Cardiac septum (tissue), 1 donor: Measurements from ENCODE around the gene NTSR1. TPM values are rescaled to one million over a fixed set of nuclear protein-coding genes. Genes with fewer than 3 reads are reported as not detected.

Source experiments
- DNase-seq: peaks from one replicate; pipeline ENCODE4 v3.0.0-alpha.2; 2020; ENCODE audit warnings: low spot score
- intact Hi-C: fragments of 100-400 bp; cut with DNase I; formaldehyde crosslinking; loops from one replicate; pipeline ENCODE4 v1.14.0; 2022
- total RNA-seq: library from RNA; stranded (reverse); fragmentation: NEBNext Ultra II Directional; extraction: Animal tissue kit (Norgen Biotek cat#: 25700); gene quantifications from one replicate; pipeline ENCODE4 v1.2.1, GENCODE V29; 2021
- donor health status: DM: no; HTN: no; CAD: no.

NTSR1 gene
- total RNA-seq, 1 donor from 2014 or later, result 0.08 TPM

DNA sequence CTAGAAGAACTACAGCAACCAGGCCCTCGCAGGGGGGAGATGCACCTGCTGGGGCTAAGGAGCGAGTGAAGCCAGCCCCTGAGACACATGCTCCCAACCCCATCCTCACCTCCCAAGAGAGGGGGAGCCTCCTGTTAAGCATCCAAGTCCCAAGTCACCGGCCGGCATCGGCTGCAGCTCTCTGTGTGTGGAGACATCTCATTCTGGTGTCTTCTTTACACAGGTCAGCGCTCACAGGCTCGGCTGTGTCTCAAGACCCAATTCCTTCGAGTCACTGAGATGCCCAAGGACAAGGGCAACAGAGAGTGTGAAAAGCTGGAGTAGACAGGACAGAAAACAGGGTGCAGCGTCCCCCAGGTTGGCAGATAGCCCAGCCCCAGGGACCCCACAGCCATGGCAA is 66.6 kb downstream of the NTSR1 start:
- intact Hi-C loops, result no loop called here
- no peak for DNase-seq

DNA sequence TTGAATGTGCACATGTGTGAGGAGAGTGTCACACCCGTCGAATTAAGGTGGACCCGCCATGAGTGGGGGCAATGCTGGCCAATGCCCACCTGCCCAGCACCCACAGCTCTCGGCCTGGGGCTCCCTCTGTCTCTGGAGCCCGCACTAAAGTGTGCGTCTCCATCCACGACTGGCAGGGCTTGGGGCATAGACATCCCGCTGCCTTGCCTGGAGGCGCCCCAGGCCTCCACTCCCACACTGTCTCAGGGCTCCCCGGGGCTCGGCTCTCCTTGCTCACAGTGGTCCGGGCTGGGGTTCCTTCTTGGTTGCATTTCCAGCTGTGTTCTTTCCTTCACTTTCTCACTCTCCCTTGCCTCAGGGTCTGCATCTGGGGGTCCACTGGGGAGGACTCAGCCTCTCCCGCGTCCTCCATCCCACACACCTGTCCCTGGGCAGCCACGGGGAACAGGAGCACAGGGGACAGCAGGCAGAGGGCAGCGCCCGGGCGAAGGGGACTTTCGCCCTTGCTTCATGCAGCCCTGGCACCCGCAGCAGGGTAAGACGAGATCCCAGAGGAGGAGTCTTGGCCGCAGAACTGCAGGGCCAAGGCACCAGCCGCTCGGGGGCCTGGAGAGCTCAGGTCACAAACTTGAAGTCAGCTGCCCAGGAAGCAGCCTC is 67.5 kb downstream of the NTSR1 start:
- DNase-seq, result no peak
- intact Hi-C loops, result no loop called here

DNA sequence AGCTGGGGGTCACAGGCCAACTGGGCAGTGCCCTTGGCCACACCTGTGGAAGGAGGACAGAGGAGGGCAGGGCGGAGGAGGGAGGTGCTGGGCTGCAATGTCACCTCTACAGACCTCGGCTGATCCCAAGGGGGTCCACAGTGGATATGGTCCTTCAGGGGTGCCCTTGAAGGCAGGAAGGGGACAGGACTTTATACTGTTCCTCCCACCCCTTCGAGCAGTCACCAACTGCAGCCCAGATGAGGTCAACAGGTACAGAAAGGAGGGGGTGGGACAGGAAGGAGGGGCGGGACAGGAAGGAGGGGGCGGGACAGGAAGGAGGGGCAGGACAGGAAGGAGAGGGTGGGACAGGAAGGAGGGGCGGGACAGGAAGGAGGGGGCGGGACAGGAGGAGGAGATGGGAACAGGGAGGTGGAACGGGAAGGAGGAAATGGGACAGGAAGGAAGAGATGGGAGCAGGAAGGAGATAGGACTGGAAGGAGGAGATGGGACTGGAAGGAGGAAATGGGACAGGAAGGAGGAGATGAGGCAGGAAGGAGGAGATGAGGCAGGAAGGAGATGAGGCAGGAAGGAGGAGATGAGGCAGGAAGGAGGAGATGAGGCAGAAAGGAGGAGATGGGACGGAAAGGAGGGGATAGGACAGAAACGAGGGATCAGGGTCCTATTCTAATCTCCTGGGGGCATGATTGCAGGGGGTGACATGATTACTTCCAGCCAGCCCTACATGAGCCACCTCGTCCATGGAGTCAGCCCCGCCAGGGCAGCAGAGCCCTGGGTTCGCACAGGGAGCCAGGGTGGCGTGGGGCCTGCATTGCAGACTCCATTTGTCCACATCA is 68.3 kb downstream of the NTSR1 start:
- intact Hi-C loops, result no loop called here
- no peak for DNase-seq

GRCh38 chr20:62777528-62777830 is 68.8 kb downstream of the NTSR1 start:
- DNase-seq, result no peak
- intact Hi-C loops, result no loop called here

DNA sequence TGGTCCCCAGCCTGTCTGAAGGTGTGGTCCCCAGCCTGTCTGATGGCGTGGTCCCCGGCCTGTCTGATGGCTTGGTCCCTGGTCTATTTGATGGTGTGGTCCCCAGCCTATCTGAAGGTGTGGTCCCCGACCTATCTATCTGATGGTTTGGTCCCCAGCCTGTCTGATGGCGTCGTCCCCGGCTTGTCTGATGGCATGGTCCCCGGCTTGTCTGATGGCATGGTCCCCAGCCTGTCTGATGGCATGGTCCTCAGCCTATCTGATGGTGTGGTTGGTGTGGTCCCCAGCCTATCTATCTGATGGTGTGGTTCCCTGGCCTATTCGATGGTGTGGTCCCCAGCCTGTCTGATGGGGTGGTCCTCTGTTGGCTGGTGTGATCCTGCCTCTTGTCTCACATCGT is 69.4 kb downstream of the NTSR1 start:
- no peak for DNase-seq
- intact Hi-C loops, result no loop called here

DNA sequence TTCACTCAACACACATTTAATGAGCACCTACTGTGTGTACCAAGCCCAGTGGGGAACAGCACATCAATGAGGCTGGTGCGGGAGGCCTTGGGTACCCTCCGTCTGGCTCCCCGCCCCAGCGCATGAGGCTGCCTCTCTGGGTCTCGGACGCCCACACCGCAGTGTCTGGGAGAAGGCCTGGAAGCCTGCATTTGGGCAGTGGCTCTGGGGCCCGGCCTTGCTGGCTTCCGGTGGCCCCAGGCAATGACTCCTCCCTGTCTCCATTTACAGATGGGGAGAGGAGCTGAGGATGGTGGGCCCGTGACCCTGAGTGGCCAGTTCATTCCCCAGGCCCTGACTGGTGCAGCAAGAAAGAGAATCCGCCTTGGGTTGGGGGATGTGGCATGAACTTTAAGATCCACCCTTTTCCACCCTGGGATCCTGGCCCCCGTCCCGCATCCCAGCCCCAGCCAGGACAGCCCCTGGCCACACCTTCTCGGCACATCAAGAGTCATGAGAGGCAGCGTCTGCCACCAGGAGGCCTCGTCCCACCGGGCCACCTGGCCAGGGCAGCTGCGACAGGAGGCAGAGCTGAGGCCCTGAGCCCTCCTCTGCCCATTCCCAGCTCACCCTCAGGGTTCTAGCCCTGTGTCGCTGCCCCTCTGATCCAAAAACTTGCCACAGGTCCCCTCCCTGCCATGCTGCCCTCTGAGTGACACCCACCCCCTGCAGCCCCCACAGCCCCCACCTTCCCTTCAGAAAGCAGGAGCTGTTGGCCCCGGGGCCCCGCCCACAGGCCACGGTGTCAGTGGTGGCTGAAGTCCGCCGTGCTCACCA is 70.2 kb downstream of the NTSR1 start:
- DNase-seq, result no peak
- intact Hi-C loops, result no loop called here

DNA sequence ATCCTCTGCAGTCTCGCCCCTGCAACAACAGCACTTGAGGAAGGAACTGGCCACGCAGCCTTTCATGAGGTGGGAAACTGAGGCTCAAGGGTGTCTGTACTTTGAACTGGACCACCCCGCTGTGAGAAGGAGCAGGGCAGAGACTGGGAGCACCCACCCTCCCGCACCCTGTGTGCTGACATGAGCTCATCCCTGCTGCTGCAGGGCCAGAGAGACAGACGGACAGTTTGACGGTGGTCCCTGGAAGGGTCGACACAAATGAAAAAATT is 70.7 kb downstream of the NTSR1 start:
- DNase-seq, result no peak
- intact Hi-C loops, result no loop called here

DNA sequence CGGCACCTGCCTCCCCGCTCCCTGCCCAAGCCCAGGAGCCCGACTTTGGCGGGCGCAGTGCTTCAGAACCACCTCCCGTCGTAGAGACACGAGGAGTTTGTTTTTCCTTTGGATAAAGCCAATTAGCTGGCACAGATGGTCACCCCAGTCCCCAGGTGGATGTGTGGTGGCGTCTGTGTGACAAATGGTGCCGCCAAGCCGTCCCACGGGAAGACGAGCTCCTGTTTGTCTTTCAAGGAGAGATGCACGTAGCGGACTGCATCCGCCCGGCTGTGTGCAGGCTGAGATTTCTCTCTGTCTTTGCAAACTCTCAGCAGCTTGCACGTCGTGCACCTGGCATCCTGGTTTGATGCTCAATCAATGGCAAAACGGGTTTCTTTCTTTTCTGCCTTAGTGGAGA is 71.6 kb downstream of the NTSR1 start:
- DNase-seq, result no peak
- intact Hi-C loops, result no loop called here

GRCh38 chr20:62780696-62781095 is 72.1 kb downstream of the NTSR1 start:
- no peak for DNase-seq
- intact Hi-C loops, result no loop called here

- intact Hi-C loops, result no loop called here
- DNase-seq, result no peak
Observed at GRCh38 chr20:62782149-62782892, 73.7 kb downstream of the NTSR1 start.

DNA sequence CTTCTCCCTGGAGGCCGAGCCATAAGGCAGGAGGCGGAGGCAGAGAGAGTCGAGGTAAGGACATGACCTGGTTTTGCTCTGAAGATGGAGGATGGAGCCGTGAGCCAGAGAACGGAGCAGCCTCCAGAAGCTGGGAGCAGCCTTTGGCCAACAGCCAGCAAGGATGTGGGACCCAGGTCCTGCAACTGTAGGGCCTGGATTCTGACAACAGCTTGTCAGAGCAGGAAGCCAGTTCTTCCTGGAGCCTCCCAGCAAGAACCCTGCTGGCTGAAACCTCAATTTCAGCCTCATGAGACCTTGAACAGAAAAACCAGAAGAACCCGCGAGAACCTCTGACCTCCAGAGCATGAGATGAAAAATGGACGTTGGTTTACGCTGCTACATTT is 74.2 kb downstream of the NTSR1 start:
- DNase-seq, result no peak
- intact Hi-C loops, result no loop called here

GRCh38 chr20:62784497-62784896 is 75.9 kb downstream of the NTSR1 start:
- no peak for DNase-seq
- intact Hi-C loops, result no loop called here

GRCh38 chr20:62785393-62785792 is 76.8 kb downstream of the NTSR1 start:
- intact Hi-C loops, result no loop called here
- DNase-seq, result no peak

- intact Hi-C loops, result no loop called here
- DNase-seq, result no peak
Observed at GRCh38 chr20:62786157-62786556, 77.5 kb downstream of the NTSR1 start.

- intact Hi-C loops, result no loop called here
- no peak for DNase-seq
Observed at GRCh38 chr20:62787321-62787720, 78.7 kb downstream of the NTSR1 start.

DNA sequence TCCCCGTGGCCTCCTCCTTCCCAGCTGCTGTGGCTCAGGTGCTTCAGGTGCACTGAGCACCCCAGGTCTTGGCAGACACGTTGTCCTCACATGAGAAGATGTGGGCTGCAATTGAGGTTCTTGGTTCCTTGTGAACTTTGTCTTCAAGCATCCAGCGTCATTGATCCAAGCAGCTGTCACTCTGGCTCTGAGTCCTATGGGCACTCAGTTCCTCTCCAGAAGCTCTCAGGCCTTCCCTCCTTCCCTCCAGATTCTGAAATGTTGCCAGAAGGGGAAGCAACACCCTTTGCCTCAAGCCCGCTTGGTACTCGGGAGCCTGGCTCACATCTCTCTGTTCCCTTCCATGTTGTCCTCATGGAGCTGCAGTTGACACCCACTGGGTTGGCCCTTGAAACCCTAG is 79.2 kb downstream of the NTSR1 start:
- DNase-seq, result no peak
- intact Hi-C loops, result no loop called here

GRCh38 chr20:62788607-62789006 is 80.0 kb downstream of the NTSR1 start:
- intact Hi-C loops, result no loop called here
- no peak for DNase-seq

DNA sequence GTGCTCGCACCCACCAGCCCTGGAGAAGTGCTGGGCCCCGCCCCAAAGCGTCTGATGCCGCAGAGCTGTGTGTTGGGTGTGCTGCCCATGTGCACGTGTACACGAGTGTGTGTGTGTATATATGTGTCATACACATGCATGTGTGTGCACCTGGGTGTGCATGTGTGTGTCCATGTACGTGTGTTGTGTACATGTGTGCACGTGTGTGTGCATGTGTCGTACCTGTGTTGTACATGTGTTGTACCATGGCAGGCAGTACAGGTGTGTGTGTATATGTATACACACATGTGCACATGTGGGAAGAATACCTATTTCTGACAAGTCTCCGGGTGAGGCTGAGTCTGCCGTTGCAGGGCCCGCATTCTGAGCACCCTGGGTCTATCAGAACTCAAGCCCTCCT is 81.4 kb downstream of the NTSR1 start:
- intact Hi-C loops, result loop anchor here (5.0 to 10.0 kb wide), 2 partner anchors 288 to 385 kb away; partner anchors contain the start of gene CABLES2
- no peak for DNase-seq

DNA sequence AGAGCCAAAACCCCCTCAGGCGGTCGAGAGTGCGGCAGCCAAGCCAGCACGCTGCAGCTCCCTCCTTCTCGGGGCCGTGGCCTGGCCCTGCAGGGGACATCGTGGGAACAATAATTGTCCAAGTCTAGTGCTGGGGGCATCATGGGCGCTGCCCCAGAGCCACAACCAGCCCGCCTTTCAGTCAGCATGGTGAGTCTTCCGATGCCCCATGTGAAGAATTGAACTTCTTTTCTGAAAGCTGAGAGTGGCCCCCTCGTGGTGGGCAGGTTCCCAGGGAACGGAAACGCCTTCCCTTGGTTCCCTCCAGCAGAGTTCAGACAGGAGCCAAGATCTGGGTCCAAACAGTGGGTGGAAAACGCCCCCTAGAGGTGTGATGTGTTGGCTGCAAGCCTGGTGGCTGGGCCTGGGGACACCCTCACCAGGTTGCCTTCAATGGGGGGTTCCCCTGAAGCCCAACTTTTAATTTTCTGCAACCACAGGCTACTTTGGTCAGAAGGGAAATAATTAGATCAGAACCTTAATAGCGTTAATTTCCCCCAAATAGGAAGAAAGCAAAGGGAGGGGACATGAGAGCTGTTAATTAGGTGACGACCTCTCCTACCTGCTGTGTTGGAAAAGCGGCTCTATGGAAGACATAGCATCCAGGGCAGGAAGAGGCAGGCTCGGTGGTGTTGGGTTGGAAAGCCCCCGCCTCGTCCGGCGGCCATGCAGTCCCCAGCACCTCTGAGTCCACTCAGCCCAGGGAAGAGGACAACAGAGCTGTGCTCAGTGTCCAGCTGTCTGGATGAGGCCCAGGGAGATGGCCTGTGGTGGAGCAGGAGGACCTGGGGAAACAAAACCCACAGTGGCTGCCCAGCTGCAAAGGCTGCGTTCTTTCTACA is 82.9 kb downstream of the NTSR1 start:
- intact Hi-C loops, result loop anchor here (1.0 to 10.0 kb wide), 3 partner anchors 122 to 387 kb away; partner anchors contain the start of gene CABLES2
- DNase-seq, result peak; percentile 89
